ENCODE measurements around the gene SPATA2. TPM values are rescaled to one million over a fixed set of nuclear protein-coding genes. Genes with fewer than 3 reads are reported as not detected.

Gene SPATA2
- total and polyA plus RNA-seq, 2 of the 13 experiments (the other 11 are each of a cell fraction or from before 2014, with no cell fraction given) = 3.2 to 8.7 TPM

DNA sequence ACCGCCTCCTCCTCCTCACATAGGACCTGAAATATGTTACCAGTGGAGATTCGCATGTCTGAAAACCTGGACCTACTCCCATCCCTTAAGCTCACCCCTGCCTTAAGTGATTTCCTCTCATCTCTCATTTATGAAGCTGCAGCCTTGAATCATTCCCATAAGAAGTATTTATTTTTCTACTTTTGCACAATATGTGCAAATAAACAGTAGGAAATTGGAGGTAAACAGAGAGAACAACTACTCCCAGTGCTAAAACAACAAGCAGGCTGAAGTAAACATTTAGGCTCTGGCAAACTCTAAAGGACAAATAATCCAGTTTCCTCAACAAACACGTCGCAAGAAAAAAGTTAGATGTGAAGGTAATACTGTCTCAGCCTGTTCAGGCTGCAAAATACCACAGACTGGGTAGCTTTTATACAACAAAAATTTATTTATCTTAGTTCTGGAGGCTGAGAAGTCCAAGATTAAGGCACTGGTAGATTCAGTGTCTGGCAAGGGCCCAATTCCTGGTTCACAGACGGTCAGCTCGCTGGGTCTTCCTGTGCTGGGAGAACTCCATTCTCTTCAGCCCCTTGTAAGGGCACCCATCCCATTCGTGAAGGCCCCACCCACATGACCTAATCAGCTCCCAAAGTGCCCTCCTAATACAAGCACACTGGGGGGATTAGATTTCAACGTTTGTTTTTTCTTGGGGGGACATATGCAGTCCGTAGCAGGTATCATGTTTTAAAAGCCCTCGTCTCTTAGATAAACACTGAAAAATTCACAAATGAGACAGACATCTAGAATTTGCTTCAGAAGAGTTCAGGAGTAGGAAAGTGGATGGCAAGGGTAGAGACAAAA, 15.6 kb downstream of the SPATA2 start (continued):
- TF ChIP-seq, protein P1, sequence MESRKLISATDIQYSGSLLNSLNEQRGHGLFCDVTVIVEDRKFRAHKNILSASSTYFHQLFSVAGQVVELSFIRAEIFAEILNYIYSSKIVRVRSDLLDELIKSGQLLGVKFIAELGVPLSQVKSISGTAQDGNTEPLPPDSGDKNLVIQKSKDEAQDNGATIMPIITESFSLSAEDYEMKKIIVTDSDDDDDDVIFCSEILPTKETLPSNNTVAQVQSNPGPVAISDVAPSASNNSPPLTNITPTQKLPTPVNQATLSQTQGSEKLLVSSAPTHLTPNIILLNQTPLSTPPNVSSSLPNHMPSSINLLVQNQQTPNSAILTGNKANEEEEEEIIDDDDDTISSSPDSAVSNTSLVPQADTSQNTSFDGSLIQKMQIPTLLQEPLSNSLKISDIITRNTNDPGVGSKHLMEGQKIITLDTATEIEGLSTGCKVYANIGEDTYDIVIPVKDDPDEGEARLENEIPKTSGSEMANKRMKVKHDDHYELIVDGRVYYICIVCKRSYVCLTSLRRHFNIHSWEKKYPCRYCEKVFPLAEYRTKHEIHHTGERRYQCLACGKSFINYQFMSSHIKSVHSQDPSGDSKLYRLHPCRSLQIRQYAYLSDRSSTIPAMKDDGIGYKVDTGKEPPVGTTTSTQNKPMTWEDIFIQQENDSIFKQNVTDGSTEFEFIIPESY (CRISPR knock-in tag; IDR thresholded peaks at IDR 0.05) = no peak
- TF ChIP-seq, protein P2, sequence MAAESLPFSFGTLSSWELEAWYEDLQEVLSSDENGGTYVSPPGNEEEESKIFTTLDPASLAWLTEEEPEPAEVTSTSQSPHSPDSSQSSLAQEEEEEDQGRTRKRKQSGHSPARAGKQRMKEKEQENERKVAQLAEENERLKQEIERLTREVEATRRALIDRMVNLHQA (CRISPR knock-in tag; IDR thresholded peaks at IDR 0.05) = no peak
- TF ChIP-seq CBX5 (CRISPR knock-in tag; IDR thresholded peaks at IDR 0.05; ENCODE audit: borderline replicate concordance) (no peak), PHF8 (CRISPR knock-in tag; IDR thresholded peaks at IDR 0.05) (no peak), SRSF4 (IDR thresholded peaks at IDR 0.05; ENCODE audit: low read depth, low read length, poor library complexity, severe bottlenecking) (no peak), KLF12 (CRISPR knock-in tag; IDR thresholded peaks at IDR 0.05; ENCODE audit: borderline replicate concordance) (no peak), ZSCAN31 (CRISPR knock-in tag; IDR thresholded peaks at IDR 0.05; ENCODE audit: low read depth) (no peak), SIX1 (CRISPR knock-in tag; IDR thresholded peaks at IDR 0.05; ENCODE audit: borderline replicate concordance) (no peak), TEAD3 (CRISPR knock-in tag; optimal IDR thresholded peaks at IDR 0.05; ENCODE audit: borderline replicate concordance) (no peak), ZNF264 (CRISPR knock-in tag; IDR thresholded peaks at IDR 0.05) (peak; percentile 98), TRIM24 (CRISPR knock-in tag; IDR thresholded peaks at IDR 0.05) (no peak)
- TF ChIP-seq, protein P3, sequence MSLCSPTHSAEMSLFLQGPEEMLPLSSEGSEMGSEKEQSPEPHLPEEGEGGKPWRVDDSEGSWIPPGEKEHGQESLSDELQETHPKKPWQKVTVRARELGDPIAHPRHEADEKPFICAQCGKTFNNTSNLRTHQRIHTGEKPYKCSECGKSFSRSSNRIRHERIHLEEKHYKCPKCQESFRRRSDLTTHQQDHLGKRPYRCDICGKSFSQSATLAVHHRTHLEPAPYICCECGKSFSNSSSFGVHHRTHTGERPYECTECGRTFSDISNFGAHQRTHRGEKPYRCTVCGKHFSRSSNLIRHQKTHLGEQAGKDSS (CRISPR knock-in tag; IDR thresholded peaks at IDR 0.05; ENCODE audit: borderline replicate concordance, low read depth) = no peak
- TF ChIP-seq, protein P4, sequence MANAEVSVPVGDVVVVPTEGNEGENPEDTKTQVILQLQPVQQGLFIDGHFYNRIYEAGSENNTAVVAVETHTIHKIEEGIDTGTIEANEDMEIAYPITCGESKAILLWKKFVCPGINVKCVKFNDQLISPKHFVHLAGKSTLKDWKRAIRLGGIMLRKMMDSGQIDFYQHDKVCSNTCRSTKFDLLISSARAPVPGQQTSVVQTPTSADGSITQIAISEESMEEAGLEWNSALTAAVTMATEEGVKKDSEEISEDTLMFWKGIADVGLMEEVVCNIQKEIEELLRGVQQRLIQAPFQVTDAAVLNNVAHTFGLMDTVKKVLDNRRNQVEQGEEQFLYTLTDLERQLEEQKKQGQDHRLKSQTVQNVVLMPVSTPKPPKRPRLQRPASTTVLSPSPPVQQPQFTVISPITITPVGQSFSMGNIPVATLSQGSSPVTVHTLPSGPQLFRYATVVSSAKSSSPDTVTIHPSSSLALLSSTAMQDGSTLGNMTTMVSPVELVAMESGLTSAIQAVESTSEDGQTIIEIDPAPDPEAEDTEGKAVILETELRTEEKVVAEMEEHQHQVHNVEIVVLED (CRISPR knock-in tag; IDR thresholded peaks at IDR 0.05; ENCODE audit: borderline replicate concordance) = no peak
- TF ChIP-seq, protein P5, sequence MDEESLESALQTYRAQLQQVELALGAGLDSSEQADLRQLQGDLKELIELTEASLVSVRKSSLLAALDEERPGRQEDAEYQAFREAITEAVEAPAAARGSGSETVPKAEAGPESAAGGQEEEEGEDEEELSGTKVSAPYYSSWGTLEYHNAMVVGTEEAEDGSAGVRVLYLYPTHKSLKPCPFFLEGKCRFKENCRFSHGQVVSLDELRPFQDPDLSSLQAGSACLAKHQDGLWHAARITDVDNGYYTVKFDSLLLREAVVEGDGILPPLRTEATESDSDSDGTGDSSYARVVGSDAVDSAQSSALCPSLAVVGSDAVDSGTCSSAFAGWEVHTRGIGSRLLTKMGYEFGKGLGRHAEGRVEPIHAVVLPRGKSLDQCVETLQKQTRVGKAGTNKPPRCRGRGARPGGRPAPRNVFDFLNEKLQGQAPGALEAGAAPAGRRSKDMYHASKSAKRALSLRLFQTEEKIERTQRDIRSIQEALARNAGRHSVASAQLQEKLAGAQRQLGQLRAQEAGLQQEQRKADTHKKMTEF (CRISPR knock-in tag; IDR thresholded peaks at IDR 0.05) = peak; percentile 48; the same call in 1 of the 2 replicates
- TF ChIP-seq, protein P6, sequence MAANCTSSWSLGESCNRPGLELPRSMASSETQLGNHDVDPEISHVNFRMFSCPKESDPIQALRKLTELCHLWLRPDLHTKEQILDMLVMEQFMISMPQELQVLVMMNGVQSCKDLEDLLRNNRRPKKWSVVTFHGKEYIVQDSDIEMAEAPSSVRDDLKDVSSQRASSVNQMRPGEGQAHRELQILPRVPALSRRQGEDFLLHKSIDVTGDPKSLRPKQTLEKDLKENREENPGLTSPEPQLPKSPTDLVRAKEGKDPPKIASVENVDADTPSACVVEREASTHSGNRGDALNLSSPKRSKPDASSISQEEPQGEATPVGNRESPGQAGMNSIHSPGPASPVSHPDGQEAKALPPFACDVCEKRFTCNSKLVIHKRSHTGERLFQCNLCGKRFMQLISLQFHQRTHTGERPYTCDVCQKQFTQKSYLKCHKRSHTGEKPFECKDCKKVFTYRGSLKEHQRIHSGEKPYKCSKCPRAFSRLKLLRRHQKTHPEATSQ (CRISPR knock-in tag; IDR thresholded peaks at IDR 0.05; ENCODE audit: borderline replicate concordance) = no peak
- TF ChIP-seq, protein P7, sequence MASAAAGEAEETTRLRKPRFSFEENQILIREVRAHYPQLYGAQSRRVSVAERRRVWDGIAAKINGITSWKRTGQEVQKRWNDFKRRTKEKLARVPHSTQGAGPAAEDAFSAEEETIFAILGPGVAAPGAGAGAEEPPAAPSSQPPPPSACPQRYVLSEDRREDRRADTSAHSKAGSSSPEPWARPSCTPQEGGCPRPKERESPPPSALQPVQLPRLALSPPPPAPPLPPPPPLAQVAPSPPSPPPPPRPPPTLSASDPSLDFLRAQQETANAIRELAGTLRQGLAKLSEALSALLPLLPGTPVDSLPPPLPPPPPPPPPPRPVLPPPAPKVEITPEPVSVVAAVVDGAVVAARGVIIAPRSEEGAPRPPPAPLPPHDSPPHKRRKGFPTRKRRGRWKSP (CRISPR knock-in tag; IDR thresholded peaks at IDR 0.05) = no peak; the same call in 1 of the 2 replicates
- TF ChIP-seq, protein P8, sequence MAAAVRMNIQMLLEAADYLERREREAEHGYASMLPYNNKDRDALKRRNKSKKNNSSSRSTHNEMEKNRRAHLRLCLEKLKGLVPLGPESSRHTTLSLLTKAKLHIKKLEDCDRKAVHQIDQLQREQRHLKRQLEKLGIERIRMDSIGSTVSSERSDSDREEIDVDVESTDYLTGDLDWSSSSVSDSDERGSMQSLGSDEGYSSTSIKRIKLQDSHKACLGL (CRISPR knock-in tag; IDR thresholded peaks at IDR 0.05) = no peak

All from HepG2 (cell line).